ENCODE measurements around the gene RAP2A. TPM values are rescaled to one million over a fixed set of nuclear protein-coding genes. Genes with fewer than 3 reads are reported as not detected.

The RAP2A gene
- total and polyA plus RNA-seq, 2 experiments from 2014 or later, result 15.1 to 24.3 TPM

DNA sequence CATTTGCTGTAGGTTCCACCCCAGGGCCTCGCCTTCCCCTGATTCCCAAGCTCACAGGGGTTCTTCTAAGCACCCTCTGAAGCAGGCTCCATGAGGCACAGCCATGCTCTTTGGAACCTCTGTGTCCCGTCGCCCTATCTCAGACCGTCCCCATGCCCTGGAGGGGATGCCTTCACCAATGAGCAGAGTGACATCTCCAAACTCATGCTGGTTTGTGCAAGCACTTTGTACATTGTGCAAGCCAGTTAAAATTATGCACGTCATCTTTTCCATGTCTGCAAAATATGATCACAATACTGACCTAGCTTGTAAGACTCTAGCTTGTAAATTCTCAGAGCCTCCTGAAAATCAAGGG lies 46.5 kb upstream of the RAP2A start:
- no peak for DNase-seq (ENCODE audit: low read depth in 1 of 2, low spot score in 1 of 2)
- Histone ChIP-seq H3K27ac (no peak overlapping the region), H3K36me3 (no peaks in the 10 kb centered on the region), H3K27me3 (no peaks in the 10 kb centered on the region), H3K4me3 (no peak overlapping the region), H3K9me3 (ENCODE audit: low read depth) (no peaks in the 10 kb centered on the region), H3K4me1 (ENCODE audit: low read depth) (peaks cover 28% of the 10 kb centered on the region)
- TF ChIP-seq, protein P1, sequence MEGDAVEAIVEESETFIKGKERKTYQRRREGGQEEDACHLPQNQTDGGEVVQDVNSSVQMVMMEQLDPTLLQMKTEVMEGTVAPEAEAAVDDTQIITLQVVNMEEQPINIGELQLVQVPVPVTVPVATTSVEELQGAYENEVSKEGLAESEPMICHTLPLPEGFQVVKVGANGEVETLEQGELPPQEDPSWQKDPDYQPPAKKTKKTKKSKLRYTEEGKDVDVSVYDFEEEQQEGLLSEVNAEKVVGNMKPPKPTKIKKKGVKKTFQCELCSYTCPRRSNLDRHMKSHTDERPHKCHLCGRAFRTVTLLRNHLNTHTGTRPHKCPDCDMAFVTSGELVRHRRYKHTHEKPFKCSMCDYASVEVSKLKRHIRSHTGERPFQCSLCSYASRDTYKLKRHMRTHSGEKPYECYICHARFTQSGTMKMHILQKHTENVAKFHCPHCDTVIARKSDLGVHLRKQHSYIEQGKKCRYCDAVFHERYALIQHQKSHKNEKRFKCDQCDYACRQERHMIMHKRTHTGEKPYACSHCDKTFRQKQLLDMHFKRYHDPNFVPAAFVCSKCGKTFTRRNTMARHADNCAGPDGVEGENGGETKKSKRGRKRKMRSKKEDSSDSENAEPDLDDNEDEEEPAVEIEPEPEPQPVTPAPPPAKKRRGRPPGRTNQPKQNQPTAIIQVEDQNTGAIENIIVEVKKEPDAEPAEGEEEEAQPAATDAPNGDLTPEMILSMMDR (IDR thresholded peaks at IDR 0.05; ENCODE audit: low read depth, low read length), result no peak

DNA sequence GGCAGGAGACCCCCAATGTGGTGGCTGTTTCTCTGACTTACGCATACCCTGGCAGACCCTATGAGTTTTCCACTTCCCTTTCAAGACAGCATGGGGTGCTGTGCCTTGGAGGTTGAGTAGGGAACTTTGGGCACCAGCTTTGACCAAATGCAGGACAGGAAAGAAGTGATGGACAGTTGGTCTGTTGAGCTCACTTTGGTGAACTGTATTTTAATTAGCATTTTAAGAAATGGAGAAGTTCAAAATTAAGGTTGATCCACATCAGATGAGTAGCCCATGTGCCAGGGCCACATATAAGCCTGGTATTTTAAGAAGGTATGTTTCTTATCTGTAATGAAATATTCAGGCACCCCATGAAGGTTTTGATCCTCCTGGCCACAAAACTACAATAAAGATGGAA lies 46.1 kb upstream of the RAP2A start:
- TF ChIP-seq, protein P1 (IDR thresholded peaks at IDR 0.05; ENCODE audit: low read depth, low read length), result no peak

GRCh38 chr13:97388373-97388772 lies 45.6 kb upstream of the RAP2A start:
- no peak overlapping the region for H3K4me3 ChIP-seq
- no peak overlapping the region for H3K27ac ChIP-seq
- no peak for DNase-seq (ENCODE audit: low read depth in 1 of 2, low spot score in 1 of 2)
- H3K4me1 ChIP-seq (ENCODE audit: low read depth), result peaks cover 32% of the 10 kb centered on the region
- TF ChIP-seq, protein P1 (IDR thresholded peaks at IDR 0.05; ENCODE audit: low read depth, low read length), result no peak
- H3K9me3 ChIP-seq (ENCODE audit: low read depth), result no peaks in the 10 kb centered on the region
- H3K36me3 ChIP-seq, result peaks cover under 1% of the 10 kb centered on the region
- H3K27me3 ChIP-seq, result no peaks in the 10 kb centered on the region

More for the DNA sequence above, 46.1 kb upstream of the RAP2A start:
- Histone ChIP-seq H3K27ac (no peak overlapping the region), H3K4me3 (no peak overlapping the region), H3K9me3 (ENCODE audit: low read depth) (no peaks in the 10 kb centered on the region), H3K27me3 (no peaks in the 10 kb centered on the region), H3K36me3 (no peaks in the 10 kb centered on the region), H3K4me1 (ENCODE audit: low read depth) (peaks cover 32% of the 10 kb centered on the region)
- no peak for DNase-seq (ENCODE audit: low read depth in 1 of 2, low spot score in 1 of 2)

DNA sequence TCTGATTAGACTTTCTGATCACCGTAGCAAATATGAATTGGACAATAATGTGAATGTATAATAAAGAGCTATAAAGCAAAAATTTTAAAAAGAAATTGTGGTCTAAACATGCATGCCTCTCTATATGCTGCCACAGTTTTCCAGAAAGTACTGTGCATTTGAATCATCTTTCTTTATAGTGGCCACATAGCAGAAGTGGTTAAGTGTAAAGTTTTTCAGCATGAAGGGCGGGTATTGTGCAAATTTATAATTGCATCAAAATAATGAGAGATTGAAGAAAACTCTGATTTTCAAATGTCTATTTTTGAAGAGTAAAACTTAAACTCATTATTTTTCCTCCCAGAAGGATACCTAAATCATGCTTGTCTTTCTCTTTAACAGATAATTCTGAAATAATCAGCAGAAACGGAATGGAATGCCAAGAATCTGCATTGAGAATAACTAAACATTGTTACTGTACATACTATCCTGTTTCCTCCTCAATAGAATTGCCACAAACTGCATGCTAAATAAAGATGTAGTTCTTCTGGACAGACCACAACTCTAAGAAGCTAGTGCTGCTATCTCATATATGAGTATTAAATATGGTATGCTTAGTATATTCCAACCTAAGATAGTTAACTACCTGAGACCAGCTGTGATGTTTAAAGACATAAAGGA lies 42.9 kb upstream of the RAP2A start:
- TF ChIP-seq, protein P1 (IDR thresholded peaks at IDR 0.05; ENCODE audit: low read depth, low read length), result no peak
- Histone ChIP-seq H3K27me3 (no peaks in the 10 kb centered on the region), H3K36me3 (peaks cover 5% of the 10 kb centered on the region), H3K4me1 (ENCODE audit: low read depth) (peaks cover 36% of the 10 kb centered on the region), H3K4me3 (no peak overlapping the region), H3K27ac (peak overlapping the region; percentile 68), H3K9me3 (ENCODE audit: low read depth) (no peaks in the 10 kb centered on the region)
- peak in 1 of 2 donors; percentile 47 for DNase-seq (ENCODE audit: low read depth in 1 of 2, low spot score in 1 of 2)

GRCh38 chr13:97392020-97392419 lies 41.9 kb upstream of the RAP2A start:
- peaks cover 5% of the 10 kb centered on the region for H3K36me3 ChIP-seq
- peaks cover 36% of the 10 kb centered on the region for H3K4me1 ChIP-seq (ENCODE audit: low read depth)
- TF ChIP-seq, protein P1 (IDR thresholded peaks at IDR 0.05; ENCODE audit: low read depth, low read length), result no peak
- no peaks in the 10 kb centered on the region for H3K27me3 ChIP-seq
- DNase-seq (ENCODE audit: low read depth in 1 of 2, low spot score in 1 of 2), result no peak
- peak overlapping the region; percentile 68 for H3K27ac ChIP-seq
- no peaks in the 10 kb centered on the region for H3K9me3 ChIP-seq (ENCODE audit: low read depth)
- no peak overlapping the region for H3K4me3 ChIP-seq
